Measurements from ENCODE around the gene EFCAB8.

The EFCAB8 gene

DNA sequence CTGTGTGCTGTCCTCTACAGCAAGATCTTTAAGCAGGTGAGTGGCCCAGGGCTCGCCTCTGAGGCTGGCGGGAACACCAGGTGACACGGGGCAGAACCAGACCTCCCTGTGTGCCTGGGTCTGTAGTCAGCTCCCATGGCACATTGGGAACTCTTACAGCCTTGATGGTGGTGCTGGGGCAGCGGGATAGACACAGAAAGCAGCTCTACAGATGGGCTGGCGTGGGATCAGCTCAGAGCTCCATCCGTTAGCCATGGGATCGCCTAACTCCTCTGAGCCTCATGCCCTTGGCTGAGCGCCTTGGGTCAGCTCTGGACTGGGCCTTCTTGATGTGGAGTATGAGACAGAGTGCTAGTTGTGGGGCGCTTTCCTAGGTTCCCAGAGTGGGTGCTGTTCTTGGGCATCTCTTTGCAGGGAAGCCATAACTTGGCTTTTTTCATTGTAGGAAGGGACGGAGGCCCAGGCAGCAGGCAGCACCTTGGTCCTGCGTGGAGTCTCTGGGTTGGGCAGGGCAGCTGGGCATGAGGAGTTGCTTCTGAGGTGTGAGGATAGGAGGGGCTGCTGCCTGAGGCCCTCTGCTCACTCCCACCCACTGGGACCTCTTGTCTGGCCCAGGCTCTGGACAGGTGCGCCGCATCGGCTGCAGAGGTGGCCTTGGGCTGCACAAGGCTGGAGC is 51.3 kb downstream of the EFCAB8 start:
- H3K27ac ChIP-seq (ENCODE audit: low read length) = no peak overlapping the region
- H3K9ac ChIP-seq (ENCODE audit: low read length in 2 of 2) = no peak overlapping the region
- H3K9me3 ChIP-seq (ENCODE audit: control insufficient read depth in 2 of 2, low read length in 2 of 2) = peaks cover 0 to 7% of the 10 kb centered on the region in 2 donors
- H3K27me3 ChIP-seq (ENCODE audit: control insufficient read depth in 1 of 2, insufficient read depth in 2 of 2, low read length in 2 of 2) = no peaks in the 10 kb centered on the region
- H3K4me1 ChIP-seq (ENCODE audit: control insufficient read depth, insufficient read depth, low read length) = no peaks in the 10 kb centered on the region
- no peaks in the 10 kb centered on the region for H3K36me3 ChIP-seq (ENCODE audit: control insufficient read depth in 2 of 2, insufficient read depth in 2 of 2, low read length in 2 of 2)
- no peak overlapping the region for H3K4me3 ChIP-seq (ENCODE audit: low read length in 2 of 2)

- Histone ChIP-seq H3K4me3 (ENCODE audit: low read length in 2 of 2) (no peak overlapping the region), H3K27me3 (ENCODE audit: control insufficient read depth in 1 of 2, insufficient read depth in 2 of 2, low read length in 2 of 2) (no peaks in the 10 kb centered on the region), H3K36me3 (ENCODE audit: control insufficient read depth in 2 of 2, insufficient read depth in 2 of 2, low read length in 2 of 2) (no peaks in the 10 kb centered on the region), H3K9me3 (ENCODE audit: control insufficient read depth in 2 of 2, low read length in 2 of 2) (peaks cover 0 to 18% of the 10 kb centered on the region in 2 donors), H3K27ac (ENCODE audit: low read length) (no peak overlapping the region), H3K4me1 (ENCODE audit: control insufficient read depth, insufficient read depth, low read length) (no peaks in the 10 kb centered on the region), H3K9ac (ENCODE audit: low read length in 2 of 2) (no peak overlapping the region)
These were observed 52.6 kb downstream of the EFCAB8 start for GRCh38 chr20:32911355-32911754.

GRCh38 chr20:32912688-32913087 is 54.0 kb downstream of the EFCAB8 start:
- Histone ChIP-seq H3K4me1 (ENCODE audit: control insufficient read depth, insufficient read depth, low read length) (no peaks in the 10 kb centered on the region), H3K9me3 (ENCODE audit: control insufficient read depth in 2 of 2, low read length in 2 of 2) (peaks cover 0 to 23% of the 10 kb centered on the region in 2 donors), H3K36me3 (ENCODE audit: control insufficient read depth in 2 of 2, insufficient read depth in 2 of 2, low read length in 2 of 2) (no peaks in the 10 kb centered on the region), H3K9ac (ENCODE audit: low read length in 2 of 2) (no peak overlapping the region), H3K4me3 (ENCODE audit: low read length in 2 of 2) (no peak overlapping the region), H3K27me3 (ENCODE audit: control insufficient read depth in 1 of 2, insufficient read depth in 2 of 2, low read length in 2 of 2) (no peaks in the 10 kb centered on the region), H3K27ac (ENCODE audit: low read length) (no peak overlapping the region)

- Histone ChIP-seq H3K4me1 (ENCODE audit: control insufficient read depth, insufficient read depth, low read length) (no peaks in the 10 kb centered on the region), H3K27ac (ENCODE audit: low read length) (no peak overlapping the region), H3K27me3 (ENCODE audit: control insufficient read depth in 1 of 2, insufficient read depth in 2 of 2, low read length in 2 of 2) (no peaks in the 10 kb centered on the region), H3K4me3 (ENCODE audit: low read length in 2 of 2) (no peak overlapping the region), H3K36me3 (ENCODE audit: control insufficient read depth in 2 of 2, insufficient read depth in 2 of 2, low read length in 2 of 2) (no peaks in the 10 kb centered on the region), H3K9me3 (ENCODE audit: control insufficient read depth in 2 of 2, low read length in 2 of 2) (peaks cover 0 to 23% of the 10 kb centered on the region in 2 donors), H3K9ac (ENCODE audit: low read length in 2 of 2) (no peak overlapping the region)
These were observed 55.3 kb downstream of the EFCAB8 start for GRCh38 chr20:32914031-32914430.

GRCh38 chr20:32917191-32917950 is 58.6 kb downstream of the EFCAB8 start:
- Histone ChIP-seq H3K4me1 (ENCODE audit: control insufficient read depth, insufficient read depth, low read length) (no peaks in the 10 kb centered on the region), H3K9ac (ENCODE audit: low read length in 2 of 2) (no peak overlapping the region), H3K4me3 (ENCODE audit: low read length in 2 of 2) (no peak overlapping the region), H3K9me3 (ENCODE audit: control insufficient read depth in 2 of 2, low read length in 2 of 2) (peaks cover 0 to 23% of the 10 kb centered on the region in 2 donors), H3K27me3 (ENCODE audit: control insufficient read depth in 1 of 2, insufficient read depth in 2 of 2, low read length in 2 of 2) (no peaks in the 10 kb centered on the region), H3K36me3 (ENCODE audit: control insufficient read depth in 2 of 2, insufficient read depth in 2 of 2, low read length in 2 of 2) (no peaks in the 10 kb centered on the region), H3K27ac (ENCODE audit: low read length) (no peak overlapping the region)

DNA sequence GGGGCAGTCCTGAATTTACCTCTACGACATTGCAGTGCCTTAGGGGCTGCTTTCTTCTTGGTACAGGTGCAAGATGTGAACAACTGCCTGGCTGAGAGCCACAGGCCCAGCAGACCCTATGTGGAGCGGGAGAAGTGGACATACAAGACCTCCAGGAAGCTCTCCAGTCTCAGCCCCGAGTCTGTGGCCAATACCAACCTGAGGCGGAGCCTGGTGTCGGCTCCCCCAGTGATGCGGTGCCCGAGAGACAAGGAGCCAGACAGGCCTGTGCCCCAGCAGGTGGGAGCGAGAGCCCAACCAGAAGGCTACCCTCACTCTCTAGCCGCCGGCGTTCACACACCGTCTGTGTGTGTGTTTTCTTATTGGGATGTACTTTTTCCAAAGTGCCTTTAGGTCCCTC is 59.6 kb downstream of the EFCAB8 start:
- Histone ChIP-seq H3K27ac (ENCODE audit: low read length) (no peak overlapping the region), H3K4me1 (ENCODE audit: control insufficient read depth, insufficient read depth, low read length) (no peaks in the 10 kb centered on the region), H3K36me3 (ENCODE audit: control insufficient read depth in 2 of 2, insufficient read depth in 2 of 2, low read length in 2 of 2) (no peaks in the 10 kb centered on the region), H3K9me3 (ENCODE audit: control insufficient read depth in 2 of 2, low read length in 2 of 2) (peaks cover 0 to 17% of the 10 kb centered on the region in 2 donors), H3K9ac (ENCODE audit: low read length in 2 of 2) (no peak overlapping the region), H3K4me3 (ENCODE audit: low read length in 2 of 2) (no peak overlapping the region), H3K27me3 (ENCODE audit: control insufficient read depth in 1 of 2, insufficient read depth in 2 of 2, low read length in 2 of 2) (no peaks in the 10 kb centered on the region)

GRCh38 chr20:32918751-32919150 is 60.0 kb downstream of the EFCAB8 start:
- no peak overlapping the region for H3K9ac ChIP-seq (ENCODE audit: low read length in 2 of 2)
- H3K36me3 ChIP-seq (ENCODE audit: control insufficient read depth in 2 of 2, insufficient read depth in 2 of 2, low read length in 2 of 2) = no peaks in the 10 kb centered on the region
- peaks cover 0 to 17% of the 10 kb centered on the region in 2 donors for H3K9me3 ChIP-seq (ENCODE audit: control insufficient read depth in 2 of 2, low read length in 2 of 2)
- no peaks in the 10 kb centered on the region for H3K4me1 ChIP-seq (ENCODE audit: control insufficient read depth, insufficient read depth, low read length)
- H3K27ac ChIP-seq (ENCODE audit: low read length) = no peak overlapping the region
- H3K27me3 ChIP-seq (ENCODE audit: control insufficient read depth in 1 of 2, insufficient read depth in 2 of 2, low read length in 2 of 2) = no peaks in the 10 kb centered on the region
- H3K4me3 ChIP-seq (ENCODE audit: low read length in 2 of 2) = no peak overlapping the region

- Histone ChIP-seq H3K9ac (ENCODE audit: low read length in 2 of 2) (no peak overlapping the region), H3K36me3 (ENCODE audit: control insufficient read depth in 2 of 2, insufficient read depth in 2 of 2, low read length in 2 of 2) (no peaks in the 10 kb centered on the region), H3K27ac (ENCODE audit: low read length) (no peak overlapping the region), H3K27me3 (ENCODE audit: control insufficient read depth in 1 of 2, insufficient read depth in 2 of 2, low read length in 2 of 2) (no peaks in the 10 kb centered on the region), H3K9me3 (ENCODE audit: control insufficient read depth in 2 of 2, low read length in 2 of 2) (peaks cover 0 to 16% of the 10 kb centered on the region in 2 donors), H3K4me1 (ENCODE audit: control insufficient read depth, insufficient read depth, low read length) (no peaks in the 10 kb centered on the region), H3K4me3 (ENCODE audit: low read length in 2 of 2) (no peak overlapping the region)
These were observed 61.3 kb downstream of the EFCAB8 start for GRCh38 chr20:32920066-32920465.

DNA sequence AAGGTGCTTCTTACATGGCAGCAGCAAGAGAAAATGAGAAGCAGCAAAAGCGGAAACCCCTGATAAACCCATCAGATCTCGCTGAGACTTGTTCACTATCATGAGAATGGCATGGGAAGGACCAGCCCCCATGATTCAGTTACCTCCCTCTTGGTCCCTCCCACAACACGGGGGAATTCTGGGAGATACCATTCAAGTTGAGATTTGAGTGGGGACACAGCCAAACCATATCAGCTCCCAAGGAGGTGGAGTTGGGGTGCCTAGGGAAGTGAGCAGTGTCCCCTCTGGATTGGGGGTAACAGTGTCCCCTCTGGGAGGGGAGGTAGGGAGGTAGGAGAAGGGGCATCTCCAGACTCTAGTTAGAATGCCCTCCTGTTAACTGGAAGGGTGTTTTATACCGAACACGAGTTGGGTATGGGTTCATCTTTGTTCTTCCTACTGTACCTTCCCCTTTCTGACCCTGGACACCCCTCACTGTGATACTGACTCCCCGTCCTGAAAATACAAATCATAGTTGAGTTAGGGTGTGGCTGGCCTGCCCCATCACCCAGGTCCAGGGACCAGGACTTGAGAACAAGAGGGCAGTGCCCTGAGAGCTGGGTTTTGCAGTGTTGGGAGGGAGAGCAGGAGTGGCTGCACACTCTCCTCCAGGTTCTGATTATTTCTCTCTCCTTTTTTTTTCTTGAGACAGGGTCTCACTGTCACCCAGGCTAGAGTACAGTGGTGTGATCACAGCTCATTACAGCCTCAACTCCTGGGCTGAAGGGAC is 62.0 kb downstream of the EFCAB8 start:
- Histone ChIP-seq H3K27ac (ENCODE audit: low read length) (no peak overlapping the region), H3K36me3 (ENCODE audit: control insufficient read depth in 2 of 2, insufficient read depth in 2 of 2, low read length in 2 of 2) (no peaks in the 10 kb centered on the region), H3K27me3 (ENCODE audit: control insufficient read depth in 1 of 2, insufficient read depth in 2 of 2, low read length in 2 of 2) (no peaks in the 10 kb centered on the region), H3K4me1 (ENCODE audit: control insufficient read depth, insufficient read depth, low read length) (no peaks in the 10 kb centered on the region), H3K4me3 (ENCODE audit: low read length in 2 of 2) (no peak overlapping the region), H3K9ac (ENCODE audit: low read length in 2 of 2) (no peak overlapping the region), H3K9me3 (ENCODE audit: control insufficient read depth in 2 of 2, low read length in 2 of 2) (peaks cover 0 to 10% of the 10 kb centered on the region in 2 donors)

- Histone ChIP-seq H3K36me3 (ENCODE audit: control insufficient read depth in 2 of 2, insufficient read depth in 2 of 2, low read length in 2 of 2) (no peaks in the 10 kb centered on the region), H3K9me3 (ENCODE audit: control insufficient read depth in 2 of 2, low read length in 2 of 2) (peaks cover 0 to under 1% of the 10 kb centered on the region in 2 donors), H3K27me3 (ENCODE audit: control insufficient read depth in 1 of 2, insufficient read depth in 2 of 2, low read length in 2 of 2) (no peaks in the 10 kb centered on the region), H3K4me1 (ENCODE audit: control insufficient read depth, insufficient read depth, low read length) (no peaks in the 10 kb centered on the region), H3K27ac (ENCODE audit: low read length) (no peak overlapping the region), H3K4me3 (ENCODE audit: low read length in 2 of 2) (no peak overlapping the region), H3K9ac (ENCODE audit: low read length in 2 of 2) (no peak overlapping the region)
These were observed 63.7 kb downstream of the EFCAB8 start for GRCh38 chr20:32922466-32922865.
